Measurements from ENCODE around the gene UBE2J2.
A peak's percentile ranks its signal among the peaks of the same experiment; 100 is the strongest.

UBE2J2 gene

DNA sequence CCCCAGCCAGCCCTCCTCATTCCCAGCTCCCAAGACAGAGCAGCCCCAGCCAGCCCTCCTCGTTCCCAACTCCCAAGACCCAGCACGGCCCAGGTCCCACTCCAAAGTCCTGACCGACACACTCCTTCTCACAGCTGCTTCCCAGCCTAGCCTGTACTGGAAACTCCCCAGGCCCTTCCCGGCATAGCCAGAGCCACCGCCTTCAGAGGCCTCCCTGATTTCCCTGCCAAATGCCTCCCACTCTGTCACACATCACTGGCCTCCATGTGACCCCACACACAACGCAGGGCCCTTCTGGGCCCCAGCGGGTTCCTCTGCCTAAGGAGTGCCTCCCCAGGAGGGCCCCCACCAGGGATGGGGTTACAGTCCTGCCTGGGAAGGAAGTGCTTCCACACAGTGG, 2.8 kb downstream of the UBE2J2 start:
- Histone ChIP-seq H3F3A (ENCODE audit: control insufficient read depth, insufficient read depth) (no peaks in the 10 kb centered on the region), H3K4me1 (ENCODE audit: control insufficient read depth, low read length) (peaks cover 30% of the 10 kb centered on the region), H3K9me2 (replicated peaks; ENCODE audit: control insufficient read depth, low read length) (no peaks in the 10 kb centered on the region), H3K36me3 (ENCODE audit: control insufficient read depth, low read length) (peaks cover 54% of the 10 kb centered on the region), H3K27ac (ENCODE audit: low read depth, low read length) (no peak overlapping the region), H3K27me3 (ENCODE audit: control insufficient read depth, low read length) (no peaks in the 10 kb centered on the region), H4K20me1 (ENCODE audit: control insufficient read depth, insufficient read depth, low read depth, low read length) (peaks cover 25% of the 10 kb centered on the region), H3K9me3 (ENCODE audit: control insufficient read depth, insufficient read depth, low read length) (no peaks in the 10 kb centered on the region), H3K79me2 (ENCODE audit: control insufficient read depth, low read length) (peaks cover 75% of the 10 kb centered on the region), H3K4me2 (ENCODE audit: low read length) (peak overlapping the region; percentile 43; the same call in 1 of the 2 replicates), H3K4me3 (ENCODE audit: low read length) (peak overlapping the region; percentile 4)
- TF ChIP-seq CTCF (IDR thresholded peaks at IDR 0.05; ENCODE audit: low read depth, low read length, poor library complexity, severe bottlenecking) (no peak), EZH2phosphoT487 (IDR thresholded peaks at IDR 0.05; ENCODE audit: borderline replicate concordance, low read length) (no peak)

DNA sequence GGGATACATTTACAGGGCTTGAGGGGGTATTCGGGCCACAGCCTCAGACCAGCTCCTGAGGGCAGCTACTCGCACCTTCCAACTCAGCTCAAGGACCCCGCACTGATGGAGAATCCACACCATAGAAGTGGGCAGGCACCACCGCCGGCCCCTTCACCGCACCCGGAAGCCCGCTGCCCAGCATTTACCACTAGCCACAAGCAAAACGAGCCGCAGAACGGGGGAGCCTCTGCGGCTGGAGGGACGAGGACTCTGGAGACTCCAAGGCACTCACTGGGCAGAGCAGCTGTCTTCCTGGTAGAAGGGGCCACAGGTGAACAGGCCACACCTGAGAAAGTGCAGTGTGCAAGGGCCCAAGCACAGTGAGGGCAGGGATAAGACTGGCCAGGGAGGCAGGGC, 5.4 kb downstream of the UBE2J2 start:
- no peaks in the 10 kb centered on the region for H3K27me3 ChIP-seq (ENCODE audit: control insufficient read depth, low read length)
- no peaks in the 10 kb centered on the region for H3K9me3 ChIP-seq (ENCODE audit: control insufficient read depth, insufficient read depth, low read length)
- peaks cover 20% of the 10 kb centered on the region for H3K4me1 ChIP-seq (ENCODE audit: control insufficient read depth, low read length)
- peaks cover 76% of the 10 kb centered on the region for H3K36me3 ChIP-seq (ENCODE audit: control insufficient read depth, low read length)
- peaks cover 76% of the 10 kb centered on the region for H3K79me2 ChIP-seq (ENCODE audit: control insufficient read depth, low read length)
- no peak overlapping the region for H3K27ac ChIP-seq (ENCODE audit: low read depth, low read length)
- no peaks in the 10 kb centered on the region for H3K9me2 ChIP-seq (replicated peaks; ENCODE audit: control insufficient read depth, low read length)
- no peak overlapping the region for H3K4me2 ChIP-seq (ENCODE audit: low read length)
- H3F3A ChIP-seq (ENCODE audit: control insufficient read depth, insufficient read depth), result no peaks in the 10 kb centered on the region
- TF ChIP-seq EZH2phosphoT487 (IDR thresholded peaks at IDR 0.05; ENCODE audit: borderline replicate concordance, low read length), result no peak
- TF ChIP-seq CTCF (IDR thresholded peaks at IDR 0.05; ENCODE audit: low read depth, low read length, poor library complexity, severe bottlenecking), result no peak
- peaks cover 25% of the 10 kb centered on the region for H4K20me1 ChIP-seq (ENCODE audit: control insufficient read depth, insufficient read depth, low read depth, low read length)
- no peak overlapping the region for H3K4me3 ChIP-seq (ENCODE audit: low read length)

- Histone ChIP-seq H3K4me2 (ENCODE audit: low read length) (no peak overlapping the region), H4K20me1 (ENCODE audit: control insufficient read depth, insufficient read depth, low read depth, low read length) (peaks cover 20% of the 10 kb centered on the region), H3K4me1 (ENCODE audit: control insufficient read depth, low read length) (peaks cover 18% of the 10 kb centered on the region), H3K9me3 (ENCODE audit: control insufficient read depth, insufficient read depth, low read length) (no peaks in the 10 kb centered on the region), H3K9me2 (replicated peaks; ENCODE audit: control insufficient read depth, low read length) (no peaks in the 10 kb centered on the region), H3K4me3 (ENCODE audit: low read length) (no peak overlapping the region), H3K79me2 (ENCODE audit: control insufficient read depth, low read length) (peaks cover 76% of the 10 kb centered on the region), H3F3A (ENCODE audit: control insufficient read depth, insufficient read depth) (no peaks in the 10 kb centered on the region), H3K36me3 (ENCODE audit: control insufficient read depth, low read length) (peaks cover 76% of the 10 kb centered on the region), H3K27me3 (ENCODE audit: control insufficient read depth, low read length) (no peaks in the 10 kb centered on the region), H3K27ac (ENCODE audit: low read depth, low read length) (no peak overlapping the region)
- TF ChIP-seq CTCF (IDR thresholded peaks at IDR 0.05; ENCODE audit: low read depth, low read length, poor library complexity, severe bottlenecking) (no peak), EZH2phosphoT487 (IDR thresholded peaks at IDR 0.05; ENCODE audit: borderline replicate concordance, low read length) (no peak)
Measured at GRCh38 chr1:1267488-1268283, 6.0 kb downstream of the UBE2J2 start.
